Keratinocyte (primary cell): ENCODE results near the gene U2SURP. TPM values are rescaled to one million over a fixed set of nuclear protein-coding genes. Genes with fewer than 3 reads are reported as not detected.

Experiments used
- DNase-seq: peaks from one replicate; pipeline ENCODE4 v3.0.0-alpha.2; 2011; ENCODE audit warnings: low read depth, missing footprints, low spot score
- FAIRE-seq: peaks from 2 replicates; lab custom pipeline; 2011; peaks lifted over from hg19 to GRCh38; lab: Jason Lieb, UNC
- H2AFZ ChIP-seq: 2 replicates; pipeline ENCODE4 v1.6.0; 2012; ENCODE audit warnings: low read length, control low read depth, inconsistent platforms; ENCODE audit not compliant: control insufficient read depth
- H3K27ac ChIP-seq: 2 replicates; pipeline ENCODE4 v1.5.1; 2011; ENCODE audit warnings: low read length; ENCODE audit not compliant: control insufficient read depth, insufficient read depth
- H3K27me3 ChIP-seq: 3 replicates; pipeline ENCODE4 v1.6.0; 2011; ENCODE audit warnings: low read length; ENCODE audit not compliant: control insufficient read depth, insufficient read depth; ENCODE audit errors: extremely low read depth
- H3K36me3 ChIP-seq, 2 experiments: 2 replicates in 1 of 2; 3 replicates in 1 of 2; pipeline ENCODE4 v1.5.1; 2011; ENCODE audit warnings: low read length in 2 of 2, mild to moderate bottlenecking in 1 of 2; ENCODE audit not compliant: control insufficient read depth in 2 of 2, insufficient read depth in 2 of 2; ENCODE audit errors: extremely low read depth in 1 of 2
- H3K4me1 ChIP-seq: 3 replicates; pipeline ENCODE4 v1.5.1; 2011; ENCODE audit warnings: low read length; ENCODE audit not compliant: control insufficient read depth, insufficient read depth; ENCODE audit errors: extremely low read depth
- H3K4me2 ChIP-seq: 3 replicates; pipeline ENCODE4 v1.6.0; 2011; ENCODE audit warnings: low read depth, low read length; ENCODE audit not compliant: control insufficient read depth, insufficient read depth; ENCODE audit errors: extremely low read depth
- H3K4me3 ChIP-seq, 3 experiments: fragments of 200-600 bp in 1 of 3; sonication (generic) in 1 of 3; 2 replicates in 2 of 3; 3 replicates in 1 of 3; pipeline ENCODE4 v1.5.1; 2011 to 2016; ENCODE audit warnings: low read length in 3 of 3, mild to moderate bottlenecking in 3 of 3, control low read depth in 2 of 3, inconsistent platforms in 1 of 3, low read depth in 1 of 3, mixed read lengths in 1 of 3, mixed run types in 1 of 3, moderate library complexity in 1 of 3; ENCODE audit not compliant: control insufficient read depth in 2 of 3, insufficient read depth in 2 of 3; ENCODE audit errors: extremely low read depth in 1 of 3
- H3K79me2 ChIP-seq: 2 replicates; pipeline ENCODE4 v1.6.0; 2012; ENCODE audit warnings: low read length; ENCODE audit not compliant: control insufficient read depth, insufficient read depth
- H3K9ac ChIP-seq: 3 replicates; pipeline ENCODE4 v1.6.0; 2011; ENCODE audit warnings: low read length; ENCODE audit not compliant: control insufficient read depth, insufficient read depth; ENCODE audit errors: extremely low read depth
- H3K9me1 ChIP-seq: 3 replicates; pipeline ENCODE4 v1.6.0; 2011; ENCODE audit warnings: low read length; ENCODE audit not compliant: control insufficient read depth, insufficient read depth; ENCODE audit errors: extremely low read depth
- H3K9me3 ChIP-seq: 2 replicates; pipeline ENCODE4 v1.5.1; 2012; ENCODE audit warnings: low read depth, low read length; ENCODE audit not compliant: control insufficient read depth
- H4K20me1 ChIP-seq: 3 replicates; pipeline ENCODE4 v1.6.0; 2011; ENCODE audit warnings: low read length; ENCODE audit not compliant: control insufficient read depth, insufficient read depth; ENCODE audit errors: extremely low read depth
- CTCF ChIP-seq, 3 experiments: IDR thresholded peaks in 1 of 3; conservative IDR thresholded peaks in 1 of 3; optimal IDR thresholded peaks in 1 of 3; 2 replicates in 2 of 3; 3 replicates in 1 of 3; pipeline versions ENCODE3 to v1.5.1; 2011; ENCODE audit warnings: low read length in 3 of 3, mild to moderate bottlenecking in 3 of 3, moderate library complexity in 2 of 3, control low read depth in 1 of 3, inconsistent platforms in 1 of 3; ENCODE audit not compliant: insufficient read depth in 2 of 3; ENCODE audit errors: extremely low read depth in 1 of 3
- EZH2 ChIP-seq: IDR thresholded peaks from one replicate; pipeline ENCODE4 v1.6.1; 2012; ENCODE audit warnings: inconsistent platforms, mild to moderate bottlenecking, low read length, moderate library complexity
- dilution Hi-C: fragments of 300-500 bp; cut with MboI; formaldehyde crosslinking; loops from one replicate; pipeline ENCODE4 v1.7.0; 2020; ENCODE audit warnings: low sequenced_read_pairs; ENCODE audit not compliant: extremely low pct_ligation_motif_present
- polyA plus RNA-seq, 5 experiments: library from polyadenylated mRNA; depleted of rRNA in 3 of 5; stranded (reverse) in 3 of 5; stranded (forward) in 1 of 5; unstranded in 1 of 5; fragments of >200 nt; gene quantifications; 1 replicate in 1 of 5; 2 replicates in 3 of 5; 3 replicates in 1 of 5; pipeline versions ENCODE4 v1.2.1 to v1.2.3, GENCODE V29; 2011 to 2012; ENCODE audit warnings: missing spikeins in 2 of 5, low read depth in 1 of 5, low replicate concordance in 1 of 5

U2SURP gene
- polyA plus RNA-seq, 1 donor (not counting 4 experiments of a cell fraction or from before 2014, with no cell fraction given): 75.9 TPM

- Histone ChIP-seq H3K4me2 (no peak overlapping the region), H3K79me2 (no peaks in the 10 kb centered on the region), H3K4me1 (peaks cover 7% of the 10 kb centered on the region), H4K20me1 (no peaks in the 10 kb centered on the region), H3K4me3 (no peak overlapping the region), H3K27ac (no peak overlapping the region), H3K9me3 (no peaks in the 10 kb centered on the region), H3K9ac (no peak overlapping the region), H3K9me1 (no peaks in the 10 kb centered on the region), H3K36me3 (no peaks in the 10 kb centered on the region), H2AFZ (no peak overlapping the region), H3K27me3 (no peaks in the 10 kb centered on the region)
- TF ChIP-seq EZH2 (no peak), CTCF (optimal IDR thresholded peaks at IDR 0.05 in 1 of 3, IDR thresholded peaks at IDR 0.05 in 1 of 3, conservative IDR thresholded peaks at IDR 0.05 in 1 of 3; ENCODE audit: extremely low read depth in 1 of 3, insufficient read depth in 2 of 3, low read length in 3 of 3) (no peak)
- no peak for DNase-seq
- no peak for FAIRE-seq
- dilution Hi-C loops: no loop called here
Measured at GRCh38 chr3:143066033-143066432, 64.7 kb downstream of the U2SURP start.

GRCh38 chr3:143067201-143067600 is 65.8 kb downstream of the U2SURP start:
- DNase-seq (no peak), FAIRE-seq (no peak)
- Histone ChIP-seq H3K4me2 (no peak overlapping the region), H3K79me2 (no peaks in the 10 kb centered on the region), H3K36me3 (no peaks in the 10 kb centered on the region), H3K4me1 (peaks cover 15% of the 10 kb centered on the region), H3K9ac (no peak overlapping the region), H3K9me3 (no peaks in the 10 kb centered on the region), H3K9me1 (no peaks in the 10 kb centered on the region), H4K20me1 (no peaks in the 10 kb centered on the region), H3K27me3 (no peaks in the 10 kb centered on the region), H3K4me3 (no peak overlapping the region), H3K27ac (no peak overlapping the region), H2AFZ (no peak overlapping the region)
- dilution Hi-C loops: no loop called here
- TF ChIP-seq EZH2: no peak
- TF ChIP-seq CTCF (optimal IDR thresholded peaks at IDR 0.05 in 1 of 3, IDR thresholded peaks at IDR 0.05 in 1 of 3, conservative IDR thresholded peaks at IDR 0.05 in 1 of 3; ENCODE audit: extremely low read depth in 1 of 3, insufficient read depth in 2 of 3, low read length in 3 of 3): no peak
